ENCODE measurements around the gene PPP2R1B. TPM values are rescaled to one million over a fixed set of nuclear protein-coding genes. Genes with fewer than 3 reads are reported as not detected.

PPP2R1B gene
- polyA plus RNA-seq, 1 experiment: 20.7 TPM

DNA sequence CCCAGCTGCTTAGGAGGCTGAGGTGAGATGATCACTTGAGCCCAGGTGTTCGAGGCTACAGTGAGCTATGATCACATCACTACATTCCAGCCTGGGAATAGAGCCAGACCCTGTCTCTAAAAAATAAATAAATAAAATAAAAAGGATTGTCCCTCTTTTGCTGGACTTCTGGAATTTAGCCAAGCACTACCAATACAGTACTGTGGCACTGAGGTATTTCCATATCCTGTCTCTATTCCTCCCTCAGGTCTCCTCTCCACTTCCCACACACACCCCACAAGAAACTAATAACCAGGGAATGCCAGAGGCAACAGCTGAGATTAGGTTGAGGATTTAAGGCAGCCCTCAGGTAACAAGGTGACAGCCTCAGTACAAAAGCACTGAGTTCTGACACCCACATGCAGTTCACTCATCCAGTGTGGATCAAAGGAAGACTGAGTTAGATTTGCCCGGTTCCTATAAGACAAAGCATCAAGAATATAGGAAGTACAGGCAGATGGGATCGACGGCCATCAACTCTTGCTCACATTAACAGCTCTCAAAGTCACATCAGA is 4.5 kb upstream of the PPP2R1B start:
- ChIA-PET CTCF (interaction anchor here (1.6 kb wide), 1 partner anchor 184 kb away, joined by 3 read pairs; no protein-coding TSS in a partner anchor), POLR2A (no interaction called here)

DNA sequence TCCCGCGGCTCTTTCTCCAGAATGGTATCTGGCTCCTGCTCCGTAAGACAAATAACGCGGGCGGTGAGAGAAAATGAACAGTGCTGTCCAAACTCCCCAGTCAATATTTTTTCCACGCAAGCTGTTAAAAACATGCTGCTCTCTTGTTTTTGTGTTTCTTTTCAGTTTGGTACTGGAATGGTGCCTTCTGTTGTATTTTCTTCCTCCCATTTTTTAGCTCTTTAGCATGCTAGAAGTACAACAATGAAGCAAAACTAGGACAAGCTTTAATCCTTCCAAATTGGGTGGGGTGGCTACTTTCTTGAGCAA is 599 bp upstream of the PPP2R1B start:
- CTCF ChIA-PET: interaction anchor here (0.7 to 3.9 kb wide), 10 partner anchors 10 to 311 kb away, joined by 3 to 30 read pairs (median 3); partner anchors contain the start of gene SIK2
- TF ChIP-seq, protein P1, sequence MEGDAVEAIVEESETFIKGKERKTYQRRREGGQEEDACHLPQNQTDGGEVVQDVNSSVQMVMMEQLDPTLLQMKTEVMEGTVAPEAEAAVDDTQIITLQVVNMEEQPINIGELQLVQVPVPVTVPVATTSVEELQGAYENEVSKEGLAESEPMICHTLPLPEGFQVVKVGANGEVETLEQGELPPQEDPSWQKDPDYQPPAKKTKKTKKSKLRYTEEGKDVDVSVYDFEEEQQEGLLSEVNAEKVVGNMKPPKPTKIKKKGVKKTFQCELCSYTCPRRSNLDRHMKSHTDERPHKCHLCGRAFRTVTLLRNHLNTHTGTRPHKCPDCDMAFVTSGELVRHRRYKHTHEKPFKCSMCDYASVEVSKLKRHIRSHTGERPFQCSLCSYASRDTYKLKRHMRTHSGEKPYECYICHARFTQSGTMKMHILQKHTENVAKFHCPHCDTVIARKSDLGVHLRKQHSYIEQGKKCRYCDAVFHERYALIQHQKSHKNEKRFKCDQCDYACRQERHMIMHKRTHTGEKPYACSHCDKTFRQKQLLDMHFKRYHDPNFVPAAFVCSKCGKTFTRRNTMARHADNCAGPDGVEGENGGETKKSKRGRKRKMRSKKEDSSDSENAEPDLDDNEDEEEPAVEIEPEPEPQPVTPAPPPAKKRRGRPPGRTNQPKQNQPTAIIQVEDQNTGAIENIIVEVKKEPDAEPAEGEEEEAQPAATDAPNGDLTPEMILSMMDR (IDR thresholded peaks at IDR 0.05; ENCODE audit: insufficient read depth, low read depth, low read length): no peak
- DNase-seq (ENCODE audit: low read depth): no peak
- POLR2A ChIA-PET: no interaction called here
- Histone ChIP-seq H3K27me3 (ENCODE audit: control insufficient read depth, insufficient read depth, low read length) (no peaks in the 10 kb centered on the region), H3K36me3 (ENCODE audit: control insufficient read depth, insufficient read depth, low read length) (peaks cover 2% of the 10 kb centered on the region), H3K4me3 (ENCODE audit: low read depth, low read length) (peak overlapping the region; percentile 81)

More for the DNA sequence above, 4.5 kb upstream of the PPP2R1B start:
- TF ChIP-seq, protein P1 (IDR thresholded peaks at IDR 0.05; ENCODE audit: insufficient read depth, low read depth, low read length): no peak
- H3K36me3 ChIP-seq (ENCODE audit: control insufficient read depth, insufficient read depth, low read length): no peaks in the 10 kb centered on the region
- H3K27me3 ChIP-seq (ENCODE audit: control insufficient read depth, insufficient read depth, low read length): no peaks in the 10 kb centered on the region
- no peak for DNase-seq (ENCODE audit: low read depth)
- H3K4me3 ChIP-seq (ENCODE audit: low read depth, low read length): no peak overlapping the region

DNA sequence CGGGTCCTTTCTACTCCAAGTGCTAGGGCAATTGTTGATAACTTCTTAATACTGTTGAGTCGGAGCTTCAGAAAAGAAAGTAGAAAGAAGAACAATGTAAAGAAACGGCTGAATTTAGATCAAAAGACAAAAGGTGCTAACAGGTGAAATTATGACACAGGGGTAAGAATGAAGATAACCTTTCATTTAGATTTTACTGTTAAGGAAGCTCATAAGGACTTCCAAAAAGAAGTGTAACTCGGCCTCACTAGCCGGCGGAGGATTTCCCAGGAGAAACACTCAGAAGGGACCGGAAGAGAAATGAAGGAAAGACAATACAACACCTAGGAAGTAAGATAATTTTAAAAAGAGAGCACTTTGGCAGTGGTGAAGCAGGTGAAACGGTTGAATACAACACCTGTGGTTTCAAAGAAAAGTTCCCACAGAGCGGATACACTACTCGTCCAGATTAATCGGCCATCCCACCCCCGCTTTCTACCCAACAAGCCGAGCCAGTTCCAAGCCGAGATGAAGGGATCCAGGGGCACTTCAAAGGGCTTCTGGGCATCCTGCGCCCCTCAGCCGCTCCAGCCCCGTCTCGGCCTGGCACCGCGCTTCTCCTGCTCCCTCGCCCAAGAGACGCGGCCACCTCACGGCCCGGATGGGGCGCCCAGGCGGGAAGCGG is 737 bp downstream of the PPP2R1B start:
- Histone ChIP-seq H3K36me3 (ENCODE audit: control insufficient read depth, insufficient read depth, low read length) (peaks cover 2% of the 10 kb centered on the region), H3K27me3 (ENCODE audit: control insufficient read depth, insufficient read depth, low read length) (no peaks in the 10 kb centered on the region), H3K4me3 (ENCODE audit: low read depth, low read length) (peak overlapping the region; percentile 81)
- ChIA-PET CTCF (interaction anchor here (1.1 to 3.1 kb wide), 7 partner anchors 10 to 163 kb away, joined by 3 to 17 read pairs (median 9); partner anchors contain the start of gene SIK2), POLR2A (interaction anchor here (0.7 kb wide), 1 partner anchor 28 kb away, joined by 3 read pairs; no protein-coding TSS in a partner anchor)
- no peak for DNase-seq (ENCODE audit: low read depth)
- TF ChIP-seq, protein P1 (IDR thresholded peaks at IDR 0.05; ENCODE audit: insufficient read depth, low read depth, low read length): no peak

DNA sequence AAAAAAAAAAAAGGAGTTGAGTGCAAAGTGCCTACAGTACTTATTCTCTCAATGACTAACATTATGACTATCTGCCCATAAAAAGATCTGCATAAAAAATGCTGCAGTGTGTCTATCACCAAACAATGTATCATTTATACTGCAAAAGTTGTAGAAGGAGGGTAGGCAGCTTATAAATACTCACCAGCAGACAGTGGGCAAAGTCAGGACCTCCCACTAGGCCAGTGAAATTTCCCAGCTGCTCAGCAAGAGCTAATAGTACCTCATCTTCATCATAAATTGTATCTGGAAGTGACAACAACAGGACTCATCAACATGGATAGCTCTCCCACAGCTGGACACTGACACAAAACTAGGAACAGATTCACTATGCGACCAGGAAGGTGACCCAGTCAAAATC is 1.6 kb downstream of the PPP2R1B start:
- peak overlapping the region; percentile 81 for H3K4me3 ChIP-seq (ENCODE audit: low read depth, low read length)
- ChIA-PET POLR2A (interaction anchor here (0.5 to 0.7 kb wide), 4 partner anchors 17 to 315 kb away, joined by 3 to 27 read pairs (median 4); no protein-coding TSS in a partner anchor), CTCF (interaction anchor here (0.6 to 3.1 kb wide), 8 partner anchors 11 to 178 kb away, joined by 3 to 17 read pairs (median 4); no protein-coding TSS in a partner anchor)
- H3K27me3 ChIP-seq (ENCODE audit: control insufficient read depth, insufficient read depth, low read length): no peaks in the 10 kb centered on the region
- TF ChIP-seq, protein P1 (IDR thresholded peaks at IDR 0.05; ENCODE audit: insufficient read depth, low read depth, low read length): no peak
- H3K36me3 ChIP-seq (ENCODE audit: control insufficient read depth, insufficient read depth, low read length): peaks cover 7% of the 10 kb centered on the region
- no peak for DNase-seq (ENCODE audit: low read depth)

DNA sequence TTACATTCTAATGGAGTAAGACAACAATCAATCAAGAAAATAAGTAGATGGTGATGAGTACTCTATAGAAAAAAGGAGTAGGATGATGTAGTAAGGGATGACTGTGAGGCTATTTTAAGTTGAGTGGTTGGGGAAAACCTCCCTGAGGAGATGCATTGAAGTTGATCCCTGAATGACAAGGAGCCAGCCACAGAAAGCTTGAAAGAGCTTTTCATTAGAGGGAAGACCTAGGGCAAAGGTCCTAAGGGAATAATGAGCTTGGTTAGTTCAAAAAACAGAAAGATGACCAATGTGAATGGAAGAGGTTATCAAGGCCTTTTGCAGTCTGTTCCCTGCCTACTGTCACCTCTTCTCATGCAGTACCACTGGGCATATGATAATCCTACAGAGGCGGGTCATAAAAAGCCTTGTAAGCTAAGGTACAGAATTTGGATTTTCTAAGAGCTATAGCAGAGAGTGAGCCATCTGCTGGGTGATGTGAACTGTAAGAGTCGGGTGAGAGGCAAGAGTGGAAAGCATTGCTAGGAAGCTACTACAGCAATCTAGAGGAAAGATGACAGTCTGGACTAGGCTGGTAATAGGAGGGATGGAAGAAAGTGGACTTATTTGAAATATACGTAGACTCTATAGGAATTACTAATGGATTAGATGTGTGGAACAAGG is 3.1 kb downstream of the PPP2R1B start:
- DNase-seq (ENCODE audit: low read depth): no peak
- H3K4me3 ChIP-seq (ENCODE audit: low read depth, low read length): no peak overlapping the region
- TF ChIP-seq, protein P1 (IDR thresholded peaks at IDR 0.05; ENCODE audit: insufficient read depth, low read depth, low read length): peak; percentile 30
- CTCF ChIA-PET: interaction anchor here (0.9 to 3.1 kb wide), 9 partner anchors 10 to 306 kb away, joined by 3 to 17 read pairs (median 4); no protein-coding TSS in a partner anchor
- peaks cover 9% of the 10 kb centered on the region for H3K36me3 ChIP-seq (ENCODE audit: control insufficient read depth, insufficient read depth, low read length)
- no peaks in the 10 kb centered on the region for H3K27me3 ChIP-seq (ENCODE audit: control insufficient read depth, insufficient read depth, low read length)
- POLR2A ChIA-PET: no interaction called here

All from BJ (cell line).